ENCODE measurements around the gene LNX1.

The LNX1 gene

DNA sequence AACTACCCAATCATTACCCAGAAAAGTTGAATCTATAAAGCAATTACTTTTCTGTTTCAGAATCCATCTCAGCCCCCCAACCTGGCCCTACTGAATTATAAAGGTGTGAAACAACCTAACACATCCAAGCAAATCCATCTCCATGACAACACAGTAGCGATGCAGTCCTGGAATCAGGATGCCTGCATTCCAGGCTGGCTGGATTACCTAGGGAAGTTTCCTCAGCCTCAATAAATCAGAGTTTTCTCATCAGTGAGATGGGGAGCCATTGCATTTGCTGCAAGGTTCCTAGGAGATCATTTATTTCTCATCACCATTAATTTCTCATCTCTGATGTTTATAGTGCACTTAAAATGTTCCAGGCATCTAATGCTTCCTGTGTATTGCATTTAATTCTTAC is 46.0 kb downstream of the LNX1 start:
- no peaks in the 10 kb centered on the region for H3K36me3 ChIP-seq (ENCODE audit: control insufficient read depth, insufficient read depth, low read length)
- H3K4me3 ChIP-seq (replicated peaks; ENCODE audit: low read depth, low read length): no peak overlapping the region
- TF ChIP-seq CTCF (IDR thresholded peaks at IDR 0.05; ENCODE audit: insufficient read depth, low read length, poor library complexity, severe bottlenecking): no peak

GRCh38 chr4:53543561-53543960 is 47.7 kb downstream of the LNX1 start:
- Histone ChIP-seq H3K36me3 (ENCODE audit: control insufficient read depth, insufficient read depth, low read length) (no peaks in the 10 kb centered on the region), H3K27me3 (replicated peaks; ENCODE audit: control insufficient read depth, insufficient read depth, low read length) (no peaks in the 10 kb centered on the region), H3K4me3 (replicated peaks; ENCODE audit: low read depth, low read length) (no peak overlapping the region)
- no peak for DNase-seq (ENCODE audit: extremely low read depth, insufficient read length)
- TF ChIP-seq CTCF (IDR thresholded peaks at IDR 0.05; ENCODE audit: insufficient read depth, low read length, poor library complexity, severe bottlenecking): no peak

More for the DNA sequence above, 46.0 kb downstream of the LNX1 start:
- DNase-seq (ENCODE audit: extremely low read depth, insufficient read length): no peak
- no peaks in the 10 kb centered on the region for H3K27me3 ChIP-seq (replicated peaks; ENCODE audit: control insufficient read depth, insufficient read depth, low read length)

- DNase-seq (ENCODE audit: extremely low read depth, insufficient read length): no peak
- H3K27me3 ChIP-seq (replicated peaks; ENCODE audit: control insufficient read depth, insufficient read depth, low read length): no peaks in the 10 kb centered on the region
- no peaks in the 10 kb centered on the region for H3K36me3 ChIP-seq (ENCODE audit: control insufficient read depth, insufficient read depth, low read length)
- H3K4me3 ChIP-seq (replicated peaks; ENCODE audit: low read depth, low read length): no peak overlapping the region
- no peak for TF ChIP-seq CTCF (IDR thresholded peaks at IDR 0.05; ENCODE audit: insufficient read depth, low read length, poor library complexity, severe bottlenecking)
These were observed 49.6 kb downstream of the LNX1 start for GRCh38 chr4:53541577-53542206.

- no peak overlapping the region for H3K4me3 ChIP-seq (replicated peaks; ENCODE audit: low read depth, low read length)
- DNase-seq (ENCODE audit: extremely low read depth, insufficient read length): no peak
- H3K27me3 ChIP-seq (replicated peaks; ENCODE audit: control insufficient read depth, insufficient read depth, low read length): no peaks in the 10 kb centered on the region
- H3K36me3 ChIP-seq (ENCODE audit: control insufficient read depth, insufficient read depth, low read length): no peaks in the 10 kb centered on the region
- no peak for TF ChIP-seq CTCF (IDR thresholded peaks at IDR 0.05; ENCODE audit: insufficient read depth, low read length, poor library complexity, severe bottlenecking)
These were observed 52.5 kb downstream of the LNX1 start for GRCh38 chr4:53538756-53539155.

DNA sequence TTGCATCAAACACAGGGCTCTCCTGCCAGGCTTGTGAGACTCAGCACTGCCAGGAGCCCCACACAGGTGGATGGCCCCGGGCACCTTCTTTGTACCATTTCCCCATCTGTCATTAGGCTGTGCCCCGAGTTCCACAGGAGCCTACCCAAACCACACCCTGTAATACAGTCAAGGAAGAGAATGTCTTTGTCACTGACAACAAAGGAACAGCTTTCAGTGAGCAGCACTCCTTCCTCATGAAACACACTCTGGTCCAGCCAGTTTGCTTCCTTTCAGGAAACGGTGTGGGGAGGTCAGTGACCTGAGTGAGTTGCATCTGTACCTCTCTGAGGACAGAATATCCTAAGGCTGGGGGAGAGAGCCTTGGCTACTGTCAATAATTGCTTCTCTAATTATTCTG is 53.7 kb downstream of the LNX1 start:
- Histone ChIP-seq H3K36me3 (ENCODE audit: control insufficient read depth, insufficient read depth, low read length) (no peaks in the 10 kb centered on the region), H3K27me3 (replicated peaks; ENCODE audit: control insufficient read depth, insufficient read depth, low read length) (no peaks in the 10 kb centered on the region), H3K4me3 (replicated peaks; ENCODE audit: low read depth, low read length) (no peak overlapping the region)
- TF ChIP-seq CTCF (IDR thresholded peaks at IDR 0.05; ENCODE audit: insufficient read depth, low read length, poor library complexity, severe bottlenecking): no peak
- no peak for DNase-seq (ENCODE audit: extremely low read depth, insufficient read length)

GRCh38 chr4:53536328-53536727 is 55.0 kb downstream of the LNX1 start:
- Histone ChIP-seq H3K4me3 (replicated peaks; ENCODE audit: low read depth, low read length) (no peak overlapping the region), H3K27me3 (replicated peaks; ENCODE audit: control insufficient read depth, insufficient read depth, low read length) (no peaks in the 10 kb centered on the region), H3K36me3 (ENCODE audit: control insufficient read depth, insufficient read depth, low read length) (no peaks in the 10 kb centered on the region)
- TF ChIP-seq CTCF (IDR thresholded peaks at IDR 0.05; ENCODE audit: insufficient read depth, low read length, poor library complexity, severe bottlenecking): no peak
- DNase-seq (ENCODE audit: extremely low read depth, insufficient read length): no peak
